ENCODE measurements around the gene D2HGDH.
"Not testable (repeated sequence)": the region's sequence is repeated elsewhere in the genome, so short reads cannot be mapped to it uniquely, and the experiment has no call there.

D2HGDH gene

GRCh38 chr2:241770936-241771285 is 36.5 kb downstream of the D2HGDH start:
- no peak for DNase-seq

GRCh38 chr2:241771286-241772062 is 37.0 kb downstream of the D2HGDH start:
- DNase-seq = peak; percentile 77

DNA sequence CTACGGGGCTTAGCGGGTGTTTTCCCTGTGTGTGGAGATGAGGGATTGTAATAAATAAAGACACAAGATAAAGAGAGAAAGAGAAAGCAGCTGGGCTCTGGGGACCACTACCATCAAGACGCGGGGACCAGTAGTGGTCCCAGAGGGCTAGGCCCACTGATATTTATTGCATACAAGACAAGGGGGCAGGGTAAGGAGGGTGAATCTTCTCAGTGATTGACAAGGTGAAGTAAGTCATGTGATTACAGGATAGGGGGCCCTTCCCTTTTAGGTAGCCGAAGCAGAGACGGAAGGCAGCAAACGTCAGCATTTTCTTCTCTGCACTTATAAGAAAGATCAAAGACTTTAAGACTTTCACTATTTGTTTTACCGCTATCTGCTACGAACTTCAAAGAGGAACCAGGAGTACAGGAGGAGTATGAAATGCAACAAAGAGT is 37.7 kb downstream of the D2HGDH start:
- DNase-seq = no peak

DNA sequence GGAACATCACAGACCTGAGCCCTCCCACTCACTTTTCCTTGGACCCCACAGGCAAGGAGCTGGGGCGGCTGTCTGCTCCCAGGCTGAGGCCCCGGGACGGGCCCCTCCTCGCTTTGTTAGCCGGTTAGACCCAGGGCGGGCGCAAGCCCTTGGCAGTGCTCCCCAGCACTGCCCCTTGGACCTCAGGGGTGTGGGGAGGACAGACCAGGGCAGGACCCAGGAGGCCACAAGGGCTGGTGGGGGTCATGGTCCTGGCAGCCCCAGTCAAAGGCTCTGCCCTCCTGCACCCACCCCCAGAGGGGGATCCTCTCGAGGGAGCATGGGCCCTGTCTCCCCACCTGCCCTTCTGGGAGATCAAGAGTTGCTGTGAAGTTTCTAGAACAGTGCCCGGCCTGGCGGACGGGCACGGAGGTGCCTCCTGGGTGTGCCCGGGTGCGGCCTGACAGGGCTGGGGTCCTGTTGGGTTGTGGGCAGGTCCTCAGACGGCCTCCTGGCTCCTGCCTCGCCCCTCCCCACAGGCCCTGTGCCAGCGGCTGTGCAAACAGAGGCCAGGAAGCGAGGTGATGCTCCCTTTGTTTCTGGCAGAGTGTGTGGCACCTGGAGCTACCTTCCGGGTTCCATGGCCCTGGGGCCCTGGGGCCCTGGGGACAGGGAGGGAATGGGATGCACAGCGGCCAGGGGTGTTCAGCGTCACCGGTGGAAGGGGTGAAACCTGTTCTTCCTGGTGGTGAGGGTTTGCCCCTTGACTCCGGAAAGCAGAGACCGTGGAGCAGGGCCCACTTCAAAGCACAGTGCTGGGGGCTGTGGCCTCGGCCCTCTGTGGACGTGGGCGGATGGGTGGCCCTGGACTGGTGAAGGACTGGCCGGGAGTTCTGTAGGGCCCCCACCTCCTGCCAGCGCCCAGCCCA is 39.3 kb downstream of the D2HGDH start:
- no peak for DNase-seq

DNA sequence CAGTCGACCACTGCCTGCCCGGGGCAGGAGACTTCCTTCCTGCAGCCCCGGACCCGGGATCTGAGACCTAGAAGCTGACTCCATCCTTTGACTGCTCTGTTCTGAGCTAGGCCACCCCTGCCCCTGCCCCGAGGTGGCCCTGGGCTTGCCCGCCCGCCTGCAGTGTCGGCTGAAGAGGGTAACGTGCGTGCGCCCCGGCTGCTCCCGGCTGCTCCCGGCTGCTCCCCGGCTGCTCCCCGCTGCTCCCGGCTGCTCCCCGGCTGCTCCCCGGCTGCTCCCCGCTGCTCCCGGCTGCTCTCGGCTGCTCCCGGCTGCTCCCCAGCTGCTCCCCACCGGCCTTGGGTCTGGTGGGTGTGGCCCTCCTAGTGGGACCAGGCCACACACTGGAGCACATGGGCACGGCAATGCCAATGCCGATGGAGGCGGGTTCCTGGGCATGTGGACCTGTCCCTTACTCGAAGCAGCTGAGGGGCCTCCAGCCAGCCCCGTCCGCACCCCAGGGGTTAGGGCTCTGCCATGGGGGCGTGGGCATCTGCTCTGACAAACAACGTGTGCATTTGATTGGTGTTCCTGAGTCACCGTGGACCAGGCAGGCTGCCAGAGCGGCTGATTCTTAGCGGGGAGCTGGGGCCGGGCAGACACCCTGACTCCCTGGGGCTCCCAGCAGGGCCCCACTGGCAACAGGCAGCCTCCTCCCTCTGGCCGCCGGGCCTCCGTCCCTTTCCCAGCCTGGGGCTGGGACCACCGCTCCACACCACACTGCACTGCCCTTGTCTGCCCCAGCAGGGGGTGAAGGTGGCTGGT is 40.2 kb downstream of the D2HGDH start:
- DNase-seq = no peak

DNA sequence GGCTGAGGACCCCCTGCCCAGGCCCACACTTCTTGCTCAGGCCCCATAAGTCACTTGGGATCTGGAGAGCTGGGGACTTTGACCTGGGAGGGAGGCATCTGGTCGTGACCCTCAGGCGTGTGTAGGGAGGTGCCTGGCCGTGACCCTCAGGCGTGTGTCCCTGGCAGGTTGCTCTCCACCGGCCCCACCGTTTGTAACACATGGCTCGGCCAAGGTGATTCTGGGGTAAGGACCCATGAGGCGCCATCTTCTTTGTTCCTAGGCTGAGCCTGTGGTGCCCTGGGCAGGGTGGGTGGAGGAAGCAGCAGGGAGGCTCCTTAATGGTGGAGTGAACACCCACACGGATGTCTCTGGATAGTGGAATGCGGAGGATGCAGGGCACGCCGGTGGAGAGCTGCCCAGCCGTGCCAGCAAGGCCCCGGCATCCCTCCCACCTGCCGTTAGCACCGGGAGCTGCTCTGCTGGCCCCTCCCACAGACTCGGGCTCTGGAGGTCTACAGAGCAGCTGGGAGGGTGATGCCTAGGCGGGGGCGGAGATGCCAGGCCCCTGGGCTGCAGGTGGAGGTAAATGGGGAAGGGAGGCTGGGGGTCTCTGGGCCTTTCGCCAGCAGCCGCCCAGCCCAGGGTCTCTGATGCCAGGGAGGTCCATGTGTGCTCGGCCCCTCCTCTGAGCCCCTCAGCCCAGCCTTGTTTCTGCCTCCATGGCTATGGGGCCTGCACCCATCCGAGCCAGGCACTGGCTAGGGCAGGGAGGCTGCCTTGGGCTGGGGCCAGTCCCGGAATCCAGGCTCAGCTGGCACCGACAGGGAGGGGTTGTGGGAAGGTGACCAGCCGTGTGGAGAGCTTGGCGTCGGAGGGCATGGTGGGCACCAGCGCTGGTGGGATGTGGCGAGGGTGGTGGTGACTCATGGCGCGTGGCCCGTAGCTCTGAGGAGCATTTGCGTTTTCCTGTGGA is 41.1 kb downstream of the D2HGDH start:
- no peak for DNase-seq

GRCh38 chr2:241776336-241777169 is 42.1 kb downstream of the D2HGDH start, which contains the start of gene GAL3ST2:
TSS of gene GAL3ST2 (plus strand) at chr2:241776822. CDS start at chr2:241776956, 134 bp downstream.
- DNase-seq = no peak

- DNase-seq = no peak
Observed at GRCh38 chr2:241777170-241777685, 42.8 kb downstream of the D2HGDH start.

- DNase-seq = no peak
Observed at GRCh38 chr2:241777686-241778627, 43.5 kb downstream of the D2HGDH start.

DNA sequence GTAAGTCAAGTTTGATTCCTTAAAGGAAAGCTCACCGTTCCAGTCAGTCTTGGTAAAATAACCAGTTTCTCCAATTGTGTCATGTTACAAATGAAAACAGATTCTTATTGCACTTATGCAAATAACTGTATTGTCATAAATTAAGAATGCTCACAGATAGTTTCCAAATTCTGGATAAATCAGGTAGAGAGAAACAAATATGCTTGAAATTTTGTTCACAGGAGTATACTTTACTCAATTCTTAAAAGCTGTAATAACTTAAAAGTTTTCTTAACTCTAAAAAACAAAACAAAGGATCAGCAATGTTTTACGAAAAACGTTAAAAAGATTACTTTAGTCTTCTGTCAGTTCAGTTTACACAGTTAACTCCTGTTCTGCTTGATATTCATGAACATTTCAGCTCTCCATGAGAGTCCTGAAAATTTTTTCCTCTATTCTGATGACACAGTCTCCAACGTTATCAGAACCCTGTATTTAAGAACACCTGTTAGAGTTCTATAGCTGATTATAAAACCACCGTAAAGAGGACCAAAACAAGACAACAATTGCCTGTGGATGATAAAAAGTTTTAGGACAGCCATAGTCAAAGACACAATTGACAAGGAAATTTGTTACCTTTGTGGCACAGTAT is 46.6 kb downstream of the D2HGDH start:
- DNase-seq = no peak

DNA sequence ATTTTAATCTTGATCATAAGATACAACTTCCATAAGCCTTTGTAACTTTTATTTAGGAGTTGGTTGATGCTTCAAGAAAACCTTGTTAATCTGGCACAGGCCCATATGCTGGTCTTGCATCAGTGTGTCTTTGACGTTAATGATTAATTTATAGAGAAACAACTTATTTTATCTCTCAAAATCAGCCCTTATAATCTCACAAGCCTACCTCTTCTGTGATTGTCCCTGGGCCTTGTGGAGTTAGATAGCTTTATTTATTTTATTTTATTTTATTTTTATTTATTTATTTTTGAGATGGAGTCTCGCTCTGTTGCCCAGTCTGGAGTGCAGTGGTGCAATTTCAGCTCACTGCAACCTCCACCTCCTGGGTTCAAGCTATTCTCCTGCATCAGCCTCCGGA is 47.6 kb downstream of the D2HGDH start:
- not testable (repeated sequence) for DNase-seq

- no peak for DNase-seq
Observed at GRCh38 chr2:241788135-241788534, 53.7 kb downstream of the D2HGDH start.

DNA sequence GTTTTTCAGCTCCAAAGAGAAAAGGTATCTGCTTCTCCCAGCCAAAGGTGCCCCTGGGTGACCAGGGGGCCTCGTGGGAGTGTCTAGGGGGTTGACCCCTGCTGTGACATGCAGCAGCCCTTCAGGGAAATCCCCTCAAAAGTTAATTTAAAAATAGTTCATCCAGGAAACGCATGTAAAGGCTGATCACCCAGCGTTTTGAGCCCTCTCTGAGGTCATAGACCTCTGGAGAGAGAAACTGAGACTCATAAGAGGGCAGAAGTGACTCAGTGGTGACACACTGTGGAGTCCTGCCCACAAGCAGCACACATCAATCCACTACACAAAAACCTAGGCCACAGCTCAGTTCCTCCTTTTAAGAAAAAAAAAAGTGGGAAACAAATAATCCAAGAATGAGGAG is 54.1 kb downstream of the D2HGDH start:
- DNase-seq = no peak

GRCh38 chr2:241791385-241791784 is 57.0 kb downstream of the D2HGDH start:
- DNase-seq = not testable (repeated sequence)

DNA sequence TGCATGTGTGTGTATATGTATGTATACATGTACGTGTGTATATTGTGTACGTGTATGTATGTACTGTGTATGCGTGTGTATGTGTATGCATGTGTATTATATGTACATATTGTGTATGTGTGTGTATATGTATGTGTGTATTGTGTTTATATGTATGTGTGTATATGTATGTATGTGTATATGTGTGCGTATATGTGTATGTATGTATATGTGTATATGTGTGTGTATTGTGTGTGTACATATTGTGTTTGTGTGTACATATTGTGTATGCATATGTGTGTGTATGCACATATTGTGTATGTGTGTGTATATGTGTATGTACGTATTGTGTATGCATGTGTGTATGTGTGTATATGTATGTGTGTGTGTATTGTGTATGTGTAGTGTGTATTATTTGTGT is 59.0 kb downstream of the D2HGDH start:
- DNase-seq = no peak

- no peak for DNase-seq
Observed at GRCh38 chr2:241794250-241794823, 59.9 kb downstream of the D2HGDH start.

DNA sequence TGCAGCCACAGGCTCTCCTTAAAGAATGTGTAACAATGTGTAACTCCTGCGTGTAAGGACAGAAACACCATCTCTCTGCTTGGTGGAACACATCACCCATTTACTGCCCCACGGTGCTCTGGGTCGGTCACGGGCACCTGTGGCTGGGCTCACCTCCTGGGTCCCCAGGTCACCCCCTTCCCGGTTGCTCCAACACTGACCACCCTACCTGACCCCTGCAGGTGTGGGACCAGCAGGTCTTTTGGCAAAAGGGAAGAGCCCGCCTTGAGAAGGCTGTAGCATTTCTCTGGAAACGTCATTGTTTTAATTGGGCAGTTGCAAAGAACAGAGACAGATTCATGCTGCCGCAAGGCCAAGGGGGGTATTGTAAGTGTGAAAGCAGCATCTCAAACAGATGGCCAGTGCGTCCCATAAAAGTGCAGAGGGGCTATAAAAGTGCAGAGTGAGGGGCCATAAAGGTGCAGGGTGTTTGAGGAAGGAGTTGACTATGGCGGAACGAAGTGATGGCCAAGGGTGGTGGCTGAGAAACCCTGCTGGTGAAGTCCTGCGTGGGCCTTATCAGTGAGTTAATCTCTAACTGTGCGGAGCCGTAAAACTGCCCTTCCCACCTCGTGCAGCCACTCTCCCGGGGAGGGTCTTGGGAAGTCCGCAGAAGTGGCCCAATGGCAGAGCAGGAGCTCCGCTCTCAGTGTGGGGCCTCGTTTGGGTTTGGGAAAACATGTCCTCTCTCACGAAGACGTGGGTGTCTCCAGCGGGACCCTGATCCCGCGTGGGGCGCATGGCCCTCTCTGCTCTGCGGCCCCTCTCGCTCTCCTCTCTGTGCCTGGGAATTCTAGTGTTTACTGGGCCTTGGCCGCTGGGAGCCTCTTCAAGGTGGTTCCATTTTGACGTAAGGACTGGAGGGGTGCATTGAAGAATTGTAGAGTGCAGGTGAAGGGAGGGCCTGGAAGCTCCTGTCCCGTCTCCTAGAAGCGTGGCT is 60.9 kb downstream of the D2HGDH start:
- DNase-seq = no peak
